ENCODE data around the gene ZFP36L2. TPM values are rescaled to one million over a fixed set of nuclear protein-coding genes. Genes with fewer than 3 reads are reported as not detected.

Gene ZFP36L2
- polyA plus RNA-seq, 1 experiment, result 16.0 TPM

DNA sequence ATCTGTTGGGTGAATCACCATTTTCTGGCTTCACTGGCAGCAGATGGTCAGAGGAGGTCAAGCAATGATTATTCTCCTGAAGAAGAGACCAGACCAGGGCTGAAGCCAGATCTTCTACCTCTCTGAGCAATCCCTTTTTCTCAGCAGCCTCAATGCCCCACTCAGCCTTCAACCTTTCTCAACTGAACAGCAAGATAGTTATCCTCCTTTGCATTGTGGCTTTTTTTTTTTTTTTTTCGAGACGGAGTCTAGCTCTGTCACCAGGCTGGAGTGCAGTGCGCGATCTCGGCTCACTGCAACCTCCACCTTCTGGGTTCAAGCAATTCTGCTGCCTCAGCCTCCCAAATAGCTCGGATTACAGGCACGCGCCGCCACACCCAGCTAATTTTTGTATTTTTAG, 50.5 kb downstream of the ZFP36L2 start:
- TF ChIP-seq, protein P1, sequence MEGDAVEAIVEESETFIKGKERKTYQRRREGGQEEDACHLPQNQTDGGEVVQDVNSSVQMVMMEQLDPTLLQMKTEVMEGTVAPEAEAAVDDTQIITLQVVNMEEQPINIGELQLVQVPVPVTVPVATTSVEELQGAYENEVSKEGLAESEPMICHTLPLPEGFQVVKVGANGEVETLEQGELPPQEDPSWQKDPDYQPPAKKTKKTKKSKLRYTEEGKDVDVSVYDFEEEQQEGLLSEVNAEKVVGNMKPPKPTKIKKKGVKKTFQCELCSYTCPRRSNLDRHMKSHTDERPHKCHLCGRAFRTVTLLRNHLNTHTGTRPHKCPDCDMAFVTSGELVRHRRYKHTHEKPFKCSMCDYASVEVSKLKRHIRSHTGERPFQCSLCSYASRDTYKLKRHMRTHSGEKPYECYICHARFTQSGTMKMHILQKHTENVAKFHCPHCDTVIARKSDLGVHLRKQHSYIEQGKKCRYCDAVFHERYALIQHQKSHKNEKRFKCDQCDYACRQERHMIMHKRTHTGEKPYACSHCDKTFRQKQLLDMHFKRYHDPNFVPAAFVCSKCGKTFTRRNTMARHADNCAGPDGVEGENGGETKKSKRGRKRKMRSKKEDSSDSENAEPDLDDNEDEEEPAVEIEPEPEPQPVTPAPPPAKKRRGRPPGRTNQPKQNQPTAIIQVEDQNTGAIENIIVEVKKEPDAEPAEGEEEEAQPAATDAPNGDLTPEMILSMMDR (IDR thresholded peaks at IDR 0.05; ENCODE audit: low read depth, low read length), result no peak
- CTCF ChIA-PET, result interaction anchor here (0.6 kb wide), 1 partner anchor 20 kb away, joined by 3 read pairs; no protein-coding TSS in a partner anchor
- Histone ChIP-seq H3K27ac (ENCODE audit: low read depth, low read length) (no peak overlapping the region), H3K9me3 (ENCODE audit: control insufficient read depth, insufficient read depth, low read length) (peaks cover 39% of the 10 kb centered on the region), H3K27me3 (ENCODE audit: control insufficient read depth, insufficient read depth, low read length) (no peaks in the 10 kb centered on the region), H3K4me3 (ENCODE audit: low read depth, low read length) (no peak overlapping the region)
- no peak for DNase-seq (ENCODE audit: low read depth, low spot score)
- POLR2A ChIA-PET, result no interaction called here

DNA sequence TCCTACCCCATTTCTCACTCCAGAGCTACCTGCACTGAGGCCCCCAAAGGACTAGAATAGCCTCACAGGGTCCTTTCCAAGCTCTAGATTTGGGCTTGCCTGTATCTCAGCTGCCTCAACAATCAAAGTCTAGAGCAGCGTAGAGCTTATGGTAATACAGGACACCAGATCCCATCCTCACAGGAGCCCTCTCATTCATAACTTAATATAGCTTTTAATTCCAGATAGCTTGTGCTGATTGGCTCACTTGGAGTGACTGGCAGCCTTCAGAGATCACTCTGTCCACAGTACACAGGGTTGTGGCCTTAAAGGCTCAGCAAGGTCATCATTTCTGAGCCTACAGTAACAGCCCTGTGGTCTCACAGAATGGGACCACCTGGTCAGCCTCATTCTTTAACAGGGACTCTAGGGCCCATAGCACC, 51.4 kb downstream of the ZFP36L2 start:
- DNase-seq (ENCODE audit: low read depth, low spot score), result no peak

DNA sequence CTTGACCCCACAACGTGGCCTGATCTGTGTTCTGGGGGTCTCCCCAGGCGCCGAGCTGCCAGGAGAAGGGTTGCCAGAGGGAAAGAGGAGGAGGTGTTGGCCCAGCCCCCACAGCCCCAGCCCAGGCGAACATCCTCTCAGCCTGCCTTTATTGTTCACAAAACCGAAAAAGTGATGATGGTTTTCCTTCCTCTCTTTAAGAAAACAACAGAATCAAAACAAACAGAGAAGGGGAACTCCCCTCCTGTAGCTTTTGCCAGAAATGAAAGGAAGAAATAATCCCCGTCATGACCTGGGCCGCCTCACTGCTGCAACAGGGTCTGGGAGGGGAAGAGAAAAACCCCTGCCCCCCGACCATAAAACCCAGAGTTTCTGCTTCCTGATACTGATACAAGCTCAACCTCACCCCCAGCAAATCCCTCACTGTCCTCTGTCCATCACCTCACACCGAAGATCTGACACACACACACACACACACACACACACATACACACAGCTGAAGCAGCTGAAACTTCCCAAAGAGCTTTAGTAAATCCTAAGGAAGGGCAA, 52.0 kb downstream of the ZFP36L2 start:
- no peaks in the 10 kb centered on the region for H3K27me3 ChIP-seq (ENCODE audit: control insufficient read depth, insufficient read depth, low read length)
- DNase-seq (ENCODE audit: low read depth, low spot score), result no peak
- CTCF ChIA-PET, result no interaction called here
- TF ChIP-seq, protein P1 (IDR thresholded peaks at IDR 0.05; ENCODE audit: low read depth, low read length), result no peak
- POLR2A ChIA-PET, result interaction anchor here (0.6 kb wide), 1 partner anchor 11 kb away, joined by 3 read pairs; no protein-coding TSS in a partner anchor
- H3K4me3 ChIP-seq (ENCODE audit: low read depth, low read length), result no peak overlapping the region
- H3K27ac ChIP-seq (ENCODE audit: low read depth, low read length), result no peak overlapping the region
- H3K9me3 ChIP-seq (ENCODE audit: control insufficient read depth, insufficient read depth, low read length), result peaks cover 39% of the 10 kb centered on the region

More for the DNA sequence above, 51.4 kb downstream of the ZFP36L2 start:
- H3K27ac ChIP-seq (ENCODE audit: low read depth, low read length), result no peak overlapping the region
- ChIA-PET POLR2A (interaction anchor here (0.6 kb wide), 1 partner anchor 11 kb away, joined by 3 read pairs; no protein-coding TSS in a partner anchor), CTCF (no interaction called here)
- peaks cover 39% of the 10 kb centered on the region for H3K9me3 ChIP-seq (ENCODE audit: control insufficient read depth, insufficient read depth, low read length)
- TF ChIP-seq, protein P1 (IDR thresholded peaks at IDR 0.05; ENCODE audit: low read depth, low read length), result no peak
- no peaks in the 10 kb centered on the region for H3K27me3 ChIP-seq (ENCODE audit: control insufficient read depth, insufficient read depth, low read length)
- no peak overlapping the region for H3K4me3 ChIP-seq (ENCODE audit: low read depth, low read length)
